M059J (cell line): ENCODE measurements around the gene OR6B3. TPM values are rescaled to one million over a fixed set of nuclear protein-coding genes. Genes with fewer than 3 reads are reported as not detected.
"Not testable (repeated sequence)": the region's sequence is repeated elsewhere in the genome, so short reads cannot be mapped to it uniquely, and the experiment has no call there.

ENCODE experiments used
- DNase-seq: peaks from one replicate; pipeline ENCODE4 v3.0.0-alpha.2; 2012; ENCODE audit warnings: low read depth
- total RNA-seq: library from RNA; depleted of rRNA; stranded (reverse); fragments of >200 nt; shearing (Covaris generic); gene quantifications from 2 replicates; pipeline ENCODE4 v1.2.3, GENCODE V29; 2014

Gene OR6B3
- total RNA-seq, 1 experiment from 2014 or later, result not detected

DNA sequence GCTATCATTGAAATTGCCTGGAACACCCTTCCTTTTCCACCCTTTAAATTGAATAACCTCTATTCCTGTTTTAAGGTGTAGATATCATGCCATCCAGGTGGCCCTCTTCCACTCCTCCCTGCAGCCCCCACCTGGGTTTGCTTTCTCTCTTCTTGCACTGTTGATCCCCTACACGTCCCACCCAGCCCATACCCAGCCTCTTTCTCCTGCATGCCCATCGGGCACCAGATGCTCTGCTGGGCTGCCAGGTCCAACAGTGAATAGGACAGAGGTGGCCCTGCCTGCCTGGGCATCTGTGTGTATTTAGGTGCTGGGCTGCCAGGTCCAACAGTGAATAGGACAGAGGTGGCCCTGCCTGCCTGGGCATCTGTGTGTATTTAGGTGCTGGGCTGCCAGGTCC lies 9.2 kb downstream of the OR6B3 start:
- DNase-seq, result not testable (repeated sequence)

DNA sequence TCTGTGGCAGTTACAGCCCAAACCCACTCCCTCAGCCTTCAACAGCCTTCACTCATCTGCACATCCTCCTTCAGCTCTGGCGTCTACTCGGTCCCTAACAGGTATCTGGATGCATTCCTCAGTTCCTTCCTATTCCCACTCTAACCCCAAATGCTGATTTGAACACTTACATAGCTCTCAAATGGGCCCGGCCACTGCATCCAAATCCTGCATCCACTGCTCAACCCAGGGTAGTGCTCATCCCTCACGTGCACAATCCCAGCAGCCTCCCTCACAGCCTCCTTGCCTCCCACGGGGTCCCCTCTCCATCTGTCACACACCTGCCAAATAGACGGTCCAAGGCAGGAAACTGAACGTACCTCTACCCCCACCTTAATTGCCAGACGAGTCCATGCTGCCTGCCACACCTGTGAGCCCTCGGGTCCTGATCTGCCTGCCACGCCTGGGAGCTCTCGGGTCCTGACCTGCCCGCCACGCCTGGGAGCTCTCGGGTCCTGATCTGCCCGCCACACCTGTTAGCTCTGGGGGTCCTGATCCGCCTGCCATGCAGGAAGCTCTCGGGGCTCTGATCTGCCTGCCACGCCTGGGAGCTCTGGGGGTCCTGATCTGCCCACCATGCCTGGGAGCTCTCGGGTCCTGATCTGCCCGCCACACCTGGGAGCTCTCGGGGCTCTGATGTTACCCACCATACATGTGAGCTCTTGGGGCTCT lies 9.9 kb downstream of the OR6B3 start:
- no peak for DNase-seq

DNA sequence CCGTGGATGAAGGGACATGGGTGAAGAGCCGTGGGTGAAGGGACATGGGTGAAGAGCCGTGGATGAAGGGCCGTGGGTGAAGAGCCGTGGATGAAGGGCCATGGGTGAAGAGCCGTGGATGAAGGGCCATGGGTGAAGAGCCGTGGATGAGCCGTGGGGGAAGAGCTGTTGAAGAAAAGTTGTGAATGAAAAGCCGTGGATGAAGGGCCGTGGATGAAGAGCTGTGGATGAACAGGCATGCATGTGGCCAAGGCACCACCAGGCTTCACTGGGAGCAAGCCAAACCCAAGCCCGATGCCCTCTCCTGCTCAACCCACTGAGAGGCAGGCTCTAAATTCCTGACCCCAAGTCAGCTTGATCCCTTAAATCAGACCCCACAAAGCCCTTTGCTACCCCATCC lies 10.6 kb downstream of the OR6B3 start:
- no peak for DNase-seq

DNA sequence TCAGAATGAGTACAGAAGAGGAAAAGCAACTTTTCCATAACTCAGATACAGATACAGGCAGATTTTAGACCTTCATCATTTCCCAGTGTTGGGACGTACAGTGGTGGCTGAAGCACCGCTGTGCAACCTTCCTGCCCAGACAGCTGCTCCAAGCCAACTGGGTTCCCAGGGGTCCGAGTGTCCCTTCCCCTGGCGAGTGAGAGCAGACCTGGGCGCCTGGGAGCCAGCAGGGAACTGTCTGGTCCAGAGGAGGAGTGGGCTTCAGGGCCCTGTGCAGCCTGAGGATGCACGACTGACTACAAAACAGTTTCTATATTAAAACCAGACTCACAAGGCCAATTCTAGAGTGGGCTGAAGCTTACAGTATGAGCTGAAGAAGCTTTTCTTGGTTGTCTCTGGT lies 12.0 kb downstream of the OR6B3 start:
- DNase-seq, result no peak

DNA sequence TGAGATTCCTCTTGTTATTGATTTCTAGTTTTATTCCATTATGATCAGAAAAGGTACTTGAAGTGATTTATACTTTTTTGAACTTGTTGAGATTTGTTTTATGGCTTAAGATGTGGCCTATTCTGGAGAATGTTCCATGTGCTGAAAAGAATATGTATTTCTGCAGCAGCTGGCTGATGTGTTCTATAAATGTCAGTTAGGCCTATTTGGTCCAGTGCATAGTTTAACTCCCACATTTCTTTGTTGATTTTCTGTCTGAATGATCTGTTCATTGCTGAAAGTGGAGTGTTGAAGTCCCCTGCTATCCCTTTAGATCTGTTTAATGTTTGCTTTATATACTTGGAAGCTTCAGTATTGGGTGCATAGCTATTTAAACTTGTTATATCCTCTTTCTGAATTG lies 16.0 kb downstream of the OR6B3 start:
- DNase-seq, result no peak

DNA sequence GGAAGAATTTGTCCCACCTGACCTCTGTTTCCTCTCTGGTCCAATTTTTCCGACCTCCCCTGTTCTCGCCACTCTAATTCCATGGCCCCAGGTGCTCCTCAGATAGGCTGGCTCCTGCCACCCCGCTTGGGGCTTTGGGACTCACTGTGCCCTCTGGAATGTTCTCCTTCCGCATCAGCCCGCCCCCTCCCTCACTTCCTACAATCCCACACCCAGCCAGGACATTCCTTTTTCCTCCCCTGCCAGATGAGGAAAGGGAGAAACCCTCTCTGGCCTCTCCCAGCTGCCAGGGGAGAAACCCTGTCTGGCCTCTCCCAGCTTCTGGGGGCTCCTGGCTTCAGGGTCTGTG lies 20.0 kb downstream of the OR6B3 start:
- DNase-seq, result no peak

DNA sequence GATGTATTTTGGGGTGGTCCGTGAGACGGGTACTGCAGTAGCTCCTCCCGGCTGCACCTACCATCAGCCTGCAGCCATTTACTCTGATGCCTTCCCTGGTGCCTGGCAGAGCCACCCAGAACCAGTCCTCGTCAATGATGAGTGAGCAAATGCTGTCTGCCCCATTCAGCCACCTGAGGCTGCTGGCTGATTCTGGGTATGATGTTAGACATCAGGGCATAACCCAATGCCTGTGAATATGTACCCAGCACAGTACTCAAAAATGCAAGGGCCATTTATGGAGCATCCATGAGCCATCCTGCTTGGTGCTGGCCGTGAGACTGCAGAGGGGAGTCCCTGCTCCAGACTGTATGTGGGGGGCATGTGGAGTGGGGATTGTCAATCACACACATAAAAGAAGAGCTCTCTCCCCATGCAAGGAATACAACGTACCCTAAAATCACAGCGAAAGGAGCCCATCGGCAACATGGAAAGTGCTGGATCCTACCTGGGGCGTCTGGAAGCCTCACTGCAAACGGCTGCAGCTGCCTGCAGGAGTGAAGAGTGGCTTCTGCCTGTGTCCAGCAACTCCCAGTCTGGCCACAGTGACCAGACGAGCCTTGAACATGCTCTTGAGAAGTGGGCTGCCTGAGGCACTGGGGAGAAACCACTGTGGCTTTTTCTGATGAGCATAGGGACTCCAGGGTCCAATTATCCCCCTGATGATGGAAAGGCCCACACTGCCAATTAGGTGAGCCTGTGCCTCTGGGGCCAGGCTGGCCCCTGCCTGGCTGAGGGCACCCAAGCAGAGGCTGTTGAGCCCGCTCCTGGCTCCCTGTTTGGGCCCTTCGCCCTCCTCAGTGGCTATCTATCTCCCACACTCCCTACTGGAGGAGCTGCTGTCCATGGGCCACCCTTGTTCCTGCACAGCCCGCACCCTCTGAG lies 20.7 kb downstream of the OR6B3 start:
- no peak for DNase-seq

DNA sequence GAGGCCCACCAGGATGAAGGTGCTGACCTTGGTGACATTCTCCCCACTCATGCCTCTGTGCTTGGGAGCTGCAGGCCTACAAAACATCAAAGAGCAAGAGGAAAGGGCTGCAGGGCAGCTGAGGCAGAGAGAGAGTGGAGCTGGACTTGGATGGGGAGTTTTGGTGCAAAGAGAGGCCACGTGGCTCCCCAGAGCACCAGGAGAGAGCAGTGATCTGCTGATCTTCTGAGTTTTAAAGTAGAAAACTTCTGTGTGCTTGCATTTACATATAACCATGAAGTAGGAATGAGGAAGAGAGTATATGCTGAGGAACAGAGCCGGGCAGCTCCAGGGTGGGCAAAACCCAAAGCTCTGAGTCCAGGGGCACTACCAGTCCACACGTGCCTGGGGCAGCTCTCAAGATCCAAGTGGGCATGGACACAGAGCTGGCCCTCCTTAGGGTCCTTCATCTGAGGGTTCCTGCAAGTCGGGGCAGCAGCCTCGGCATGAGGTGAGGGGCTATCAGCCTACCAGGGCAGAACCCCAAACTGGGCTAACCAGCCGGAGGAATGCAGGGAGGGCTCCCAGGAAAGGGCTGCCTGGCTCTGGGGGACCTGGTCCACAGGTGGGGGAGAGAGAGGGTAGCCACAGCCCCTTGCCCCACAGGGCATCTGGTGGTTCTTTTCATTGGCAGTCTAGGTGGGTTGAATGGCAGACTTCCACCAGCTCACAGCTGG lies 22.8 kb downstream of the OR6B3 start, which contains the start of gene OR6B2:
TSS of gene OR6B2 (minus strand) at position 51 of the 716 bp plus-strand sequence. CDS start at position 51, 0 bp downstream.
- DNase-seq, result no peak

DNA sequence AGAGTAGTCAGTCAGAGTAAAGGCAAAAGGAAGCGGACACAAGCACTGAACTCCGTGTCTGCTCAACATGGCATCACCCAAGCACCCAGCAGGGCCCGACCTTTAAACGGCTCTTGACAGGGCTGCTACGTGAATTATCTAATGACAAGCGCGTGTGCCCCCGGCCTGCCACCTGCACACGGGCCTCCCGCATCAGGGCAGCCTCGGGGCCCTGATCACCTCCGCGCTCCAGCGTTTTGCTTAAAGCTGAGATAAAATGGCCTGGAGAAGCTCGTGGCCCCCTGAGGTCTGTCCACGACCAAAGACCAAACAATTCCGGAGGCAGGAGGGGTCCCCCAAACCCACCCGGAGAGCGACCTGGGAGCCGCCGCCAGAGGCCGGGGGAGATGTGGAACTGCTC lies 28.6 kb downstream of the OR6B3 start:
- peak; percentile 6 for DNase-seq

DNA sequence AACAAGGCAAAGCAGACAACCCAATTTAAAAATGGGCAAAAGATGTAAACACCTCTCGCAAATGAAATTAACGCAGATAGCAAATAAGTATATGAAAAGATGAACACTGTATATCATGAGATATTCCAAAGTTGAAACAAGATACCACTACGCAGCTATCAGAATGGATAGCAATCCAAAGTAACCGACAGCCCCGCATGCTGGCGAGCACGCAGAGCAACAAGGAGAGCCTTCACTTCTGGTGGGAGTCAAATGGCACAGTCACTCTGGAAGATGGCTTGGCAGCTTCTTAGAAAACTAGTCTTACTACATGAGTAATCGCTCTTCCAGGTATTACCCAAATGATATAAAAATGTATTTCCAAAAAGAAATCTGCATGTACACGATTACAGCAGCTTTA lies 29.5 kb downstream of the OR6B3 start:
- DNase-seq, result no peak

DNA sequence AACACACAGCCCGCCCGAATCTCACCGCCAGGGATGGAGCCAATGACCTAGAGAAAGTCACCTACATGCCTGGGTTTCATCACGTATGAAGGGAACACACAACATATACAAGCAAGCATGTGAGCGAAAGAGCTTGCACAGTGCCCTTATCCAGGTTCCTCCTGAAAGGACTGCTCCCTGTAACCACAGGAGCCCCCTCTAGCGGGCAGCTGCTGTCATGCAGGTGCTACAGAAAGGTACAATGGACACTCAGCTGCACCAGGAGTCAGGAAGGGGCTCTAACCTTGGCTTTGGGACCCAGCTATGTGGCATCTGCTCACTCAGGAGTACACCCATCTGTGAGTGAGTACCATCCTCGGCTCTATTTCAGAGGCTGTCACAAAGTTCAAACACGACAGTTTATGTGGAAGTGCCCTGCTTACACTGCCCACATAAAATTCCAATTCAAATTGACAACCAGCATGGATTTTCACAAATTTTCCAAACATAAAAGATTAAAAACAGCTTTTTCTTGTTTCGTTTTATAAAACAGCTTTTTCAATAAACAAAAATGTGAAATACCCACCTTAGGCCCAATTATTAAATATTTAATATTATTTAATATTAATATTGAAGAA lies 31.7 kb downstream of the OR6B3 start:
- DNase-seq, result peak; percentile 45

DNA sequence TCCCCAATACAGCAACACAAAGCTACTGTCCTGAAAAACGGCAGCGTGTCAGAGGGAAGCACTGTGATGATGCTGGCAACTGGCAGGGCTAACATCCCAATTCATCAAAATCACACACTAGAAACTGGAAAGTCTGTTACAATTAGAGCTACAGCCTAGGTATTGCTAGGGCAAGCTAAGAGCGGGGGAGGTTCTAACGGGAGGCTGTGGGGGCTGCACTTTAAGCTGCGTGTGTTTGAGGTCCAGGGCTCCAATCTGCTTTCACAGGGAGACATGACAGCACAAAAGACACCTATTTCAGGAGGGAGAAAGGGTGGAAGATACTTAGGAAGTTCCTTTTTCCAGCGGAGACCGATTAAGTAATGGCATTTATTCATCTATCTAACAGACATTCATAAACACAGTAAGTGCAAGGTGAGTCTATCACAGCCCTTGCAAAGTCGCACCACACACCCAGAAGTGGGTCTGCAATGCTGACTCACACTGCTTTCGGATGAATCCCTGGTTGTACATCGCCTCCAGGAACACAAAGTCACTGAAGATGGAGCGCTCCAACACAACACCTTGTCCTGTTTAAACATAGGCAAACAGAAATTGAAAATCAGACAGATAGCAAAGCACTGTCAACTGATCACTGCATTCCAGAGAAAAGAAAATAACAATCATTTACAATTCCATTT lies 35.1 kb downstream of the OR6B3 start:
- DNase-seq, result no peak

DNA sequence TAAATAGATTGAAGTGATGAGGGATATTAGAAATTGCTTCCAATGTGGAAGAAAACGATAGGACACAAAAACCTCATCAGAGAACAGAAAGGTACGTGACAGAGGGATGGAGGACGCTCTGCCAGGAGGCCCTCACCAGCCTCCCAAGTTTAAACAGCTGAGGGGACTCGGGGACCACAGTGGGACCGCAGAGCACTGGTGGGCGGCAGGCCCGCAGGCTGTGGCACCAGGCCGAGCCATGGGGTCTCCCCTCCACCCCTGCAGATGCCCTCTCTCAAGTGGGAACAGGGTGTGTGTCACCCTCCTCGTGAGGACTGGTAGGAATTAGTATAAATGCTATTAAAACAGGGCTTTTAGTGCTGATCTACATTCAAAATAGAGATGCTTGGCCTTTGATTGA lies 39.0 kb downstream of the OR6B3 start:
- DNase-seq, result no peak

DNA sequence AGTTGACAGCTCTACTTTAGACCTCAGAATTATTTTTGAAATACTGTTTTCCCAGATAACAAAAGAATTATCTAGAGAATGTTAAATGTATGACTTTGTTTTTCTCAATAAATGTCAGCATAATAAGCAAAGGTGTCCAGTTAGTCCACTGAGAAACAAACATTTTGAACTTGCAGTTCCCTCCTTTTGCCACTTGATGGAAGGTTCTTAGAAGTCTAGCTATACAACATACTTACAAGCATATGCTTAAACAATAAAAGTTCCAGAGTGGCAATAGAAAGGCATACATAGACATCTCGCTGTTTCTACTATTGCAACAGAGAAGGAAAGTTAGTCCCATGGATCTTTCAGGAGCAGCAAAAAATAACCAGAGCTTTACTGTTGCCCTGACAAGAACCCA lies 40.0 kb downstream of the OR6B3 start:
- DNase-seq, result peak; percentile 13

DNA sequence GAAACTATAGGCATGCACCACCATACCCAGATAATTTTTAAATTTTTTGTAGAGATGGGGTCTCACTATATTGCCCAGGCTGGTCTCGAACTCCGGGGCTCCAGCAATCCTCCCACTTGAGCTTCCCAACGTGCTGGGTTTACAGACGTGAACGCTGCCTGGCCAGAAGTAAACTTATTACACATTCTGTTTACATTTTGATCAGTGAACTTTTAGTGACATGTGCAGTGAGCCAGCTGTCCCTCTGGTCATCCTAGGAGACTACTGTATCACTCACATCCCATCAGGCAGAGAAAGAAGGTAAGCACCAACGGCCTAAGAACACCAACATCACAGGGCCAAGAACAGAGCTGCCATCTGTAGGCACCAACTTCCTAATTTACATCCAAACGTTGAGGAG lies 50.3 kb downstream of the OR6B3 start:
- DNase-seq, result no peak

DNA sequence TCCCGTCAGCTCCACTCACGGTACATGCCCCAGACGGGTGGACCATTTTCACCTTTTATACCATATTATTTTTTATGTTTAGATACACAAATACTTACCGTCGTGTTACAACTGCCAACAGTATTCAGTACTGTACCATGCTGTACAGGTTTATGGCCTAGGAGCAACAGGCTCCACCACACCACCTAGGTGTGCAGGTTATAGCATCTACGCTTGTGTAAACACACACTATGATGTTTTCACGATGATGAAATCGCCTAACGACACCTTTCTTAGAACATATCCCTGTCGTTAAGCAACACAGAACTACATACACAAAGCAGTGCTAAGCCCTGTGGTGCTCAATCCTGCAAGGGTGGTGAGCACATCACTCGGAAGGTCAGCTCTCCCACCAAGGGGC lies 52.6 kb downstream of the OR6B3 start:
- no peak for DNase-seq

DNA sequence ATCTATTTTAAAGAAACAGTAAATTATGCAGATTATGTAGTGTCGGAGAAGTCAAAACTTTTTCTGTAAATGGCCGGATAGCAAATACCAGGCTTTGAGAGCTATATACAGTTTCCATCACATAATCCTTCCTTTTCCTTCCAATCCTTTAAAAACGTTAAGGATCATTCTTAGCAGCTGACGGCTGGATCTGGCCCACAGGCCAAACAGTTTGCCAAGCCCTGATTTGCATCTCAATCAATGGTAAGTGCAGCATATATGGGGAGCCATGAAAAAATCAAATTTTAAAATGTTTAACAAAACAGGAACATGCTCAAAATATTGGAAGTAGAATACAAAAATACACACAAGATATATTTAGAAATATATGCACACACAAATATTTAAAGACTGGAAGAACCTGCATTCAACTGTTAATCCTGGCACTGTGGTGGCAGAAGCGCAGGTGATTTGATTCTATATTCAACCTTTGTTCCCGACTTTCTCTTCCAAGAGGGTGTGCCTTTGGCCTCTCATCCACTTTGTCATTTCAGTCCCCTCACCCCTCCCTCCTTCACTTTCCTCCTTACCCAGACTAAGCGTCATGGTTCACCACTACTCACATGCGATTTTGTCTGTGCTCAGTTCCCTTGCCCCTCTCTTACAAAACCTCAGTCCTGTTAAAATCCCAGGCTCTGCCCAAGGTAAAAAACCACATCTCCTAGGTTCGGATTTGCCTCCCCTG lies 55.5 kb downstream of the OR6B3 start:
- DNase-seq, result no peak
